ENCODE measurements around the gene MACROH2A1.
A peak's percentile ranks its signal among the peaks of the same experiment; 100 is the strongest.

Gene MACROH2A1

GRCh38 chr5:135435467-135436330, 36.7 kb upstream of the MACROH2A1 start:
- no peak for DNase-seq

- no peak for DNase-seq
These were observed 35.8 kb upstream of the MACROH2A1 start for GRCh38 chr5:135434591-135435466.

- no peak for DNase-seq
These were observed 34.8 kb upstream of the MACROH2A1 start for GRCh38 chr5:135433681-135434426.

GRCh38 chr5:135432113-135432512, 33.1 kb upstream of the MACROH2A1 start:
- no peak for DNase-seq

- DNase-seq, result no peak
These were observed 31.1 kb upstream of the MACROH2A1 start for GRCh38 chr5:135430135-135430437.

- no peak for DNase-seq
These were observed 30.5 kb upstream of the MACROH2A1 start for GRCh38 chr5:135429301-135430134.

- DNase-seq, result no peak
These were observed 29.6 kb upstream of the MACROH2A1 start for GRCh38 chr5:135428586-135428985.

- DNase-seq, result peak; percentile 45
These were observed 27.4 kb upstream of the MACROH2A1 start for GRCh38 chr5:135426102-135427082.

GRCh38 chr5:135425641-135426040, 26.6 kb upstream of the MACROH2A1 start:
- no peak for DNase-seq

GRCh38 chr5:135423846-135424168, 24.8 kb upstream of the MACROH2A1 start:
- no peak for DNase-seq

GRCh38 chr5:135423146-135423845, 24.3 kb upstream of the MACROH2A1 start:
- DNase-seq, result no peak

- no peak for DNase-seq
These were observed 23.4 kb upstream of the MACROH2A1 start for GRCh38 chr5:135422419-135422818.

GRCh38 chr5:135417083-135417482, 18.1 kb upstream of the MACROH2A1 start:
- no peak for DNase-seq

GRCh38 chr5:135405082-135405481, 6.1 kb upstream of the MACROH2A1 start:
- DNase-seq, result no peak

GRCh38 chr5:135402031-135402430, 3.0 kb upstream of the MACROH2A1 start:
- no peak for DNase-seq

GRCh38 chr5:135400866-135401265, 1.8 kb upstream of the MACROH2A1 start:
- no peak for DNase-seq

GRCh38 chr5:135399794-135400542, 937 bp upstream of the MACROH2A1 start:
- DNase-seq, result no peak

- DNase-seq, result peak; percentile 17
These were observed 724 bp downstream of the MACROH2A1 start for GRCh38 chr5:135398160-135398854.

GRCh38 chr5:135397084-135397483, 1.9 kb downstream of the MACROH2A1 start:
- no peak for DNase-seq
